Progenitor cell of endocrine pancreas (in vitro differentiated cells): Measurements from ENCODE around the gene CNKSR3. TPM values are rescaled to one million over a fixed set of nuclear protein-coding genes. Genes with fewer than 3 reads are reported as not detected.

Experiments used
- DNase-seq: peaks from one replicate; pipeline ENCODE4 v3.0.0; 2021; ENCODE audit warnings: low spot score; ENCODE audit not compliant: unreplicated experiment
- H3K27ac Mint-ChIP-seq: 2 replicates; pipeline ENCODE4 v1.8.0; 2021; ENCODE audit warnings: mild to moderate bottlenecking, moderate library complexity, mixed read lengths
- H3K27me3 Mint-ChIP-seq: 2 replicates; pipeline ENCODE4 v1.8.0; 2021; ENCODE audit warnings: mixed read lengths
- H3K36me3 Mint-ChIP-seq: 2 replicates; pipeline ENCODE4 v1.8.0; 2022; ENCODE audit warnings: mixed read lengths; ENCODE audit not compliant: insufficient read depth
- H3K4me1 Mint-ChIP-seq: 2 replicates; pipeline ENCODE4 v1.8.0; 2021; ENCODE audit warnings: low read depth, mixed read lengths
- H3K4me3 Mint-ChIP-seq: 2 replicates; pipeline ENCODE4 v1.8.0; 2021; ENCODE audit warnings: low read depth, mild to moderate bottlenecking, moderate library complexity, mixed read lengths
- H3K9me3 Mint-ChIP-seq: 2 replicates; pipeline ENCODE4 v1.8.0; 2021; ENCODE audit warnings: low read depth, mixed read lengths
- CTCF ChIP-seq: fragments of 200-600 bp; sonication (generic); IDR thresholded peaks from one replicate; pipeline ENCODE4 v1.5.0; 2021; ENCODE audit warnings: antibody characterized with exemption, mild to moderate bottlenecking; ENCODE audit not compliant: unreplicated experiment
- total RNA-seq: library from RNA; stranded (reverse); gene quantifications from 2 replicates; pipeline ENCODE4 v1.2.1, GENCODE V29; 2021

Gene CNKSR3
- total RNA-seq, 1 donor from 2014 or later = 20.3 TPM

- Mint-ChIP-seq H3K27me3 (no peaks in the 10 kb centered on the region), H3K36me3 (peaks cover 12% of the 10 kb centered on the region), H3K4me1 (peaks cover 16% of the 10 kb centered on the region), H3K4me3 (no peak overlapping the region), H3K27ac (no peak overlapping the region), H3K9me3 (no peaks in the 10 kb centered on the region)
- TF ChIP-seq CTCF = no peak
- DNase-seq = no peak
Measured at GRCh38 chr6:154502553-154502952, 7.9 kb downstream of the CNKSR3 start.

GRCh38 chr6:154501578-154501868 lies 9.0 kb downstream of the CNKSR3 start:
- no peak overlapping the region for H3K4me3 Mint-ChIP-seq
- peaks cover 10% of the 10 kb centered on the region for H3K36me3 Mint-ChIP-seq
- H3K4me1 Mint-ChIP-seq = peaks cover 12% of the 10 kb centered on the region
- no peak for DNase-seq
- H3K27ac Mint-ChIP-seq = peak overlapping the region; percentile 78
- TF ChIP-seq CTCF = no peak
- H3K9me3 Mint-ChIP-seq = no peaks in the 10 kb centered on the region
- no peaks in the 10 kb centered on the region for H3K27me3 Mint-ChIP-seq

- no peak for DNase-seq
- Mint-ChIP-seq H3K4me1 (peaks cover 12% of the 10 kb centered on the region), H3K36me3 (peaks cover 8% of the 10 kb centered on the region), H3K27ac (peak overlapping the region; percentile 78), H3K27me3 (no peaks in the 10 kb centered on the region), H3K9me3 (no peaks in the 10 kb centered on the region), H3K4me3 (no peak overlapping the region)
- TF ChIP-seq CTCF = peak; percentile 44
Measured at GRCh38 chr6:154500769-154501577, 9.5 kb downstream of the CNKSR3 start.

- no peak for TF ChIP-seq CTCF
- Mint-ChIP-seq H3K27me3 (no peaks in the 10 kb centered on the region), H3K27ac (no peak overlapping the region), H3K4me3 (no peak overlapping the region), H3K9me3 (no peaks in the 10 kb centered on the region), H3K36me3 (peaks cover 6% of the 10 kb centered on the region), H3K4me1 (peaks cover 12% of the 10 kb centered on the region)
- no peak for DNase-seq
Measured at GRCh38 chr6:154499855-154500589, 10.5 kb downstream of the CNKSR3 start.

- no peak overlapping the region for H3K27ac Mint-ChIP-seq
Measured at GRCh38 chr6:154498340-154498934, 12.0 kb downstream of the CNKSR3 start.

More at GRCh38 chr6:154498340-154498934, 12.0 kb downstream of the CNKSR3 start:
- no peak for DNase-seq
- H3K4me1 Mint-ChIP-seq = peaks cover 10% of the 10 kb centered on the region
- no peaks in the 10 kb centered on the region for H3K9me3 Mint-ChIP-seq
- H3K27me3 Mint-ChIP-seq = no peaks in the 10 kb centered on the region
- peaks cover 6% of the 10 kb centered on the region for H3K36me3 Mint-ChIP-seq
- no peak overlapping the region for H3K4me3 Mint-ChIP-seq
- no peak for TF ChIP-seq CTCF
